GM21825 (cell line): ENCODE data around the gene CCDC60.
"Not testable (repeated sequence)": the region's sequence is repeated elsewhere in the genome, so short reads cannot be mapped to it uniquely, and the experiment has no call there.

Source experiments
- ATAC-seq: cut with Tn5 transposase; IDR thresholded peaks from one replicate; pipeline ENCODE4 v1.9.1; 2021; ENCODE audit warnings: mild to moderate bottlenecking, moderate library complexity; ENCODE audit not compliant: unreplicated experiment

CCDC60 gene

GRCh38 chr12:119328111-119328510 is 6.4 kb upstream of the CCDC60 start:
- ATAC-seq: no peak

GRCh38 chr12:119338593-119339363 is 4.2 kb downstream of the CCDC60 start:
- ATAC-seq: no peak

GRCh38 chr12:119340578-119340977 is 6.0 kb downstream of the CCDC60 start:
- no peak for ATAC-seq

GRCh38 chr12:119341020-119341419 is 6.5 kb downstream of the CCDC60 start:
- no peak for ATAC-seq

- ATAC-seq: no peak
Measured at GRCh38 chr12:119341988-119342387, 7.5 kb downstream of the CCDC60 start.

- ATAC-seq: no peak
Measured at GRCh38 chr12:119343130-119343529, 8.6 kb downstream of the CCDC60 start.

GRCh38 chr12:119354172-119354571 is 19.6 kb downstream of the CCDC60 start:
- ATAC-seq: no peak

GRCh38 chr12:119360366-119360765 is 25.8 kb downstream of the CCDC60 start:
- ATAC-seq: not testable (repeated sequence)

- no peak for ATAC-seq
Measured at GRCh38 chr12:119363037-119363436, 28.5 kb downstream of the CCDC60 start.

- ATAC-seq: no peak
Measured at GRCh38 chr12:119363490-119363889, 29.0 kb downstream of the CCDC60 start.

GRCh38 chr12:119365451-119365850 is 30.9 kb downstream of the CCDC60 start:
- ATAC-seq: no peak

- no peak for ATAC-seq
Measured at GRCh38 chr12:119366007-119366406, 31.5 kb downstream of the CCDC60 start.

GRCh38 chr12:119369161-119369560 is 34.6 kb downstream of the CCDC60 start:
- no peak for ATAC-seq

- no peak for ATAC-seq
Measured at GRCh38 chr12:119369907-119370546, 35.5 kb downstream of the CCDC60 start.

- no peak for ATAC-seq
Measured at GRCh38 chr12:119372540-119372939, 38.0 kb downstream of the CCDC60 start.

GRCh38 chr12:119373001-119373400 is 38.5 kb downstream of the CCDC60 start:
- ATAC-seq: no peak

- no peak for ATAC-seq
Measured at GRCh38 chr12:119373666-119374065, 39.1 kb downstream of the CCDC60 start.

- no peak for ATAC-seq
Measured at GRCh38 chr12:119374635-119375034, 40.1 kb downstream of the CCDC60 start.

GRCh38 chr12:119375075-119375882 is 40.8 kb downstream of the CCDC60 start:
- ATAC-seq: no peak

GRCh38 chr12:119375883-119376190 is 41.3 kb downstream of the CCDC60 start:
- ATAC-seq: no peak

GRCh38 chr12:119378903-119379302 is 44.4 kb downstream of the CCDC60 start:
- ATAC-seq: no peak
